ENCODE measurements around the gene INPP4A.

The INPP4A gene

GRCh38 chr2:98461498-98462049 lies 16.9 kb downstream of the INPP4A start:
- DNase-seq, result no peak

DNA sequence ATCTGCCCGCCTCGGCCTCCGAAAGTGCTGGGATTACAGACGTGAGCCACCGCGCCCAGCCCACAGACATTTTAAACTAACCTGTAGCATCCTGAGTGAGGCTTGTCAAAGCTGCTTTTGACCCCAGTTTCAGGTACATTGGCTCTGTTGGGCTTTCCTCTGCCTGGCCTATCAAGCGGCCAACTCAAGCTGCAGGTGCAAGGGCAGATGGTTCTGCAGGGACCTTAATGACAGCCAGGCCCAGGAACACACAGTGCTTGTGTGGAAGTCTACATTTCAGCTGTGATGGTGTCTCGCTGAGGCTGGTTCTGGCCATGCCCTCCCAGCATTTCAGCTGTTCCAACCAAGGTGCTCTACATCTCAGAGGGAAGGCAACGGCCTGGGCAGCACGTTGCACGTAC lies 18.4 kb downstream of the INPP4A start:
- DNase-seq, result no peak

DNA sequence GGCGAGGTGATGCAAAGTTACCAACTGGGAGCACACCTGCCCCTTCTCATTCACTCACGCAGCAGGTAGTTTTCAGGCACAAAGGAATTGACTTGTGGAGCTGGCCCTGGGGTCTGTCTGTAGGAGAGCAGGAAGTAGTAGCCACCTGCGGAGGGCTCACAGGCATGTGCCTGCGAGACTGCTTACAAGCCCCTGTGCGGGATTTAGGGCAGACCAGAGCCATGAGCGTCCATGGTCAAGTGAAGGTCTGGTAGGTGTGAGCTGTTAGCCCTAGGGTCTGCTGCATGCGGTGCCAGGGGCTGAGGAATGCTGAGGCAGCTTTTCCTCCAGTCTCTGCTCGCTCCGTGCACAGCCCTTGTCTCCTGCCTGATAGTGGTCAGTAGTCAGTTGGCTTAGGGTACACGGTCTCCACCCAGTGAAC lies 18.9 kb downstream of the INPP4A start:
- DNase-seq, result no peak

DNA sequence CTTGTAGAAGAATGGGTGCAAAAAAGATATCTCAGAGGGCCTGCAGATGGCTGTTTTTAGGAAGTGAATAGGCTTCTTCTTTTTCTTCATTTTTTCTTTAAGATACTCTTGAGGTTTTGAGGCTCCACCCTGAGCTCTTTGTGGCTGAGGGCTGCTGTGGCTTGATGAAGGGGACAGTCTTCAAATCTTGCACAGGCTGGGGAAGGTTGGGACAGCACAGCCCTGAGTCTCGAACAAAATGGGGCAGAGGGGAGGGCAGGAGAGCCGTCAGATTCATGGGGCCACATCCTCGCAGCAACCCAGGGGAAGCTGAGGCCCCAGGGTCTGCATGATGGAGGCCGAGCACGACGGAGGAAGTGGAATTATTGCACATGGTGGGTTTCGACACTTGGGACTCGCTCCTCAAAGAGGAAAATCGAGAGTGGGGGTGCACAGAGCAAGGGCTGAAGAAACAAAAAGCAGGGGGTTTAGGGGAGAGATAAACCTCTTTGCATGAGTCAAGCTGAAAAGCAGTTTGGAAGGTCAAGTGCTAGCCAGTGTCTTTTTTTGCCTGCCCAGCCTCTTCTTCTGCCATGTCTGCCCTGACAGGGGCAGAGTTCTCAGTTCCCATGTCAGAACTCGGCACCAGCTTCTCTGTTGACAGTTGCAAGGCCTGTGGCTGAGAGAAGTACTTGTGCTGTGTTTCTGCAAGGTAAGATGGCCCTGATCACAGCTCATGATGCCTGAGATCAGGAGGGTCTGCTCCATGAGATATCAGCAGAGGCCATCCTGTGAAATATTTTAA lies 19.5 kb downstream of the INPP4A start:
- DNase-seq, result no peak

GRCh38 chr2:98464772-98465310 lies 20.2 kb downstream of the INPP4A start:
- DNase-seq, result no peak

DNA sequence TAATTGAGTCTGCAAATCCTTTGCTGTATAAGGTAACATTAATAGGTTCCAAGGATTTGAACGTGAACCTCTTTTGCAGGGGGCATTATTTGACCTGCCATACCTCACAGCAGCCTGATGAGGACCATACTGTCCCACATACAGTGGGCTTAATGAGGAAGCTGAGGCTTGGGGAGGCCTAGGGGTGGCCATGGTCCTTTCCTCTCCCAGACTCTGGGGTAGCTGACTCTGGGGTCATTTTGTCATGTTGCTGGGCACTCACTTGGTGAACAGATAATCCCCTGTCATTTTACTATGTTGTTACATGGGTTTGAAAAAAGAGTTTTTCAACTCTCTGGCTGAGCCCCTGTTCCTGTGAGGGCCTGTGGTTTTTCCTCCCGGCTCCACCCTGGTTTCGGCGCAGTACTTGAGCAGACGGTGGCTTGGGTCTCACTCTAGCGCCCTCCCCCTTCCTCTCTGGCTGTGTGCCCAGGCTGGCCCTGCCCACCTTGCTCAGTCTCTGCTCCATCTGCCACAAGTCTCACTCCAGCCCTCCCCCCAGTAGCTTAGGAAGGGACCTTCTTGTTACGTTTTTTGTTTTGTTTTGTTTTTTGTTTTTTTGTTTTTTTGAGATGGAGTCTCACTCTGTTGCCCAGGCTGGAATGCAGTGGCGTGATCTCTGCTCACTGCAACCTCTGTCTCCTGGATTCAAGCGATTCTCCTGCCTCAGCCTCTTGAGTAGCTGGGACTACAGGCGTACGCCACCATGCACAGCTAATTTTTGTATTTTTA lies 21.0 kb downstream of the INPP4A start:
- peak; percentile 63 for DNase-seq

GRCh38 chr2:98467082-98467536 lies 22.5 kb downstream of the INPP4A start:
- DNase-seq, result no peak

DNA sequence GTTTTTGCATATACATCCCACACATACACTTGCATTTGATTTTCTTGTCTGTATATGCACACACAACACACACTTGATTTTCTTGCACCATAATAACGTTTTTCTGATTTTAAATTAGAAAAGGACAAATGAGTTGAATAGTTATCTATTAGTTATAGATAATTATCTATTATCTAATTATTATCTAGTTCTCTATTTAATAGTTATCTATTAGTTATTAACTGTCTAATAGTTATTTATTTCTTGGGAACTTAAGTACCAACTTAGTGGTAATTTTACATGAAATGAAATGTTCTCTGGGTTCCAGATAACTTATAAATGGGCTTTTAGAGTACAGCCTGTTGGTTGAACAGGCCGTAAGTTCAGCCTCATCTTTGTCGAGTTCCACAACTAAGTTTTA lies 23.0 kb downstream of the INPP4A start:
- DNase-seq, result no peak

- peak; percentile 34 for DNase-seq
Measured at GRCh38 chr2:98468621-98469236, 24.1 kb downstream of the INPP4A start.

DNA sequence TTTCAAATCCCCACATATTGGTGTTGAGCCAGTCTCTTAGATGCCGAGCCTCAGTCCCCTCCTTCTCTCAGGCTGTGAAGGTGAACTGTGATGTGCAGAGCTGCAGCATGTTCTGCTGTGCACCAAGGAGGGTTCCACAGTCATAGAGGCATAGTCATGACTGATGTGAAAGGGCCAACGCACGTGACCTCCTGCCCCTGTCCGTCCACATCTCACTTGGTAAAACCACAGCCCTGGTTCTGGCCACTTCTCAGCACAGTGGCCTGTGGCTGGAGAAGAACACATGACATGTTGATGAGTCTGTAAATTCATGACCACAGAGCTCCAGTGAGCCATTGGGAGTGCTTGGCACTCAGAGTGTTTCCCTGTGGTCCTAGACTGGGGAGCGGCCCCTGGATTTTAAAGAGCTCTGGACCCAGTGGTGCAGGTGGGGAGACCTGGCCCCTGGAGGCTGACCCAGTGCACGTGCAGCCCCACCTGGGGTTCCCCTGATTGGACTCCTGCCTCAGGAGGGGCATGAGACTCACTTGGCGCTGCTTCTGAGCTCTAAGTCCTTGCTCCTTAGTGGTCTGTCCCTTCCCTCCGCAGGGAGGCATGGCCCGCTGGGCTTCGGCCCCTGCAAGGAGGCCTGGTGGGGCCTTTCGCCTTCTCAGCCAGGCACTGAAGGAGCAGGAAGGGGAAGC lies 25.3 kb downstream of the INPP4A start:
- no peak for DNase-seq

GRCh38 chr2:98470851-98471255 lies 26.2 kb downstream of the INPP4A start:
- no peak for DNase-seq

DNA sequence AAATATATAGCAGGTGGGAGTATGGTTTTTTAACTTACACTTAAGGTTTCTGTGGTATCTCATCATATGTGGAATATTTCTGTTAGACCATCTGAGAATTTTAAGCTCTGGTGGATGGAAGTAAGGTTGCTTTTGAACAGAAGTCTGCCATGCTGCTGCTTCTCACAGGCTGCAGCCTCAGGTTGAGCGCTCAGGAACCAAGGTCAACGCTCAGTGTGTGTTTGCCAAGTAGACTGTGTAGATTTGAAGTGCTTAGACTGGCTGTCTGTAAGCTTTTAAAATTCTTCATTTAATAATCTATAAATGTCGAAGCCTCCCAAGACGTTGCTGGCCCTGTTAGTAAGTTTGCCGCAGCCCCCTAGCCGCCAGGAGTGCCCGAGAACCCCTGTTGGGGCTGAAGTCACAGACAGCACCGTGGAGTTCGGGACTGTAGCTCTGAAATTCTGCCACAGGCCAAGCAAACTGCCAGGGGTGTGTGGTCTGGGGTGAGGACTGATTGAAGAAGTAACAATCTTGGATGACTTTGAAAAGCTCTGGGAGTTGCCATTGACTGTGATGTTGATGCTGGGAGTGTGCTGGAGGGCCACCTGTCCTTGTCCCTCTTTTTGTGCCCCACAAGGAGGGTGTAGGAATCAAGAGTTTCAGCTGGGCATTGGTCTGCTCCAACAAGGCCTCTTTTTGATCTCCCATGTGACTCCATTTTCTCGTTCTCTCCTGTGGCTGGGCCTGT lies 26.9 kb downstream of the INPP4A start:
- no peak for DNase-seq

GRCh38 chr2:98472132-98472650 lies 27.5 kb downstream of the INPP4A start:
- DNase-seq, result no peak

GRCh38 chr2:98472961-98473746 lies 28.5 kb downstream of the INPP4A start:
- DNase-seq, result no peak

GRCh38 chr2:98473995-98474780 lies 29.5 kb downstream of the INPP4A start:
- no peak for DNase-seq

GRCh38 chr2:98474979-98475632 lies 30.4 kb downstream of the INPP4A start:
- DNase-seq, result no peak

- peak; percentile 20 for DNase-seq
Measured at GRCh38 chr2:98476192-98476868, 31.7 kb downstream of the INPP4A start.

GRCh38 chr2:98477036-98477435 lies 32.4 kb downstream of the INPP4A start:
- no peak for DNase-seq
